Kidney glomerular epithelial cell (primary cell): Measurements from ENCODE around the gene ACOX2.

Experiments
- DNase-seq: peaks from one replicate; lab custom pipeline; 2025; lab: John Stamatoyannopoulos, UW

Gene ACOX2

GRCh38 chr3:58502872-58503271, 34.1 kb downstream of the ACOX2 start:
- DNase-seq: no peak

- peak; percentile 3 for DNase-seq
Observed at GRCh38 chr3:58497097-58497496, 39.9 kb downstream of the ACOX2 start.

- no peak for DNase-seq
Observed at GRCh38 chr3:58496206-58496857, 40.7 kb downstream of the ACOX2 start.

GRCh38 chr3:58495101-58495500, 41.9 kb downstream of the ACOX2 start:
- DNase-seq: peak; percentile 18

- peak; percentile 5 for DNase-seq
Observed at GRCh38 chr3:58494107-58494506, 42.9 kb downstream of the ACOX2 start.

- DNase-seq: peak; percentile 2
Observed at GRCh38 chr3:58492494-58492905, 44.5 kb downstream of the ACOX2 start.

- DNase-seq: peak; percentile 79
Observed at GRCh38 chr3:58491506-58492402, 45.2 kb downstream of the ACOX2 start, which contains the start of gene KCTD6. TSS of gene KCTD6 (plus strand) at chr3:58492096. CDS start at chr3:58498756, 6,660 bp downstream.

GRCh38 chr3:58490860-58491501, 46.0 kb downstream of the ACOX2 start:
- no peak for DNase-seq

- no peak for DNase-seq
Observed at GRCh38 chr3:58488967-58489366, 48.0 kb downstream of the ACOX2 start.

GRCh38 chr3:58487140-58487886, 49.7 kb downstream of the ACOX2 start:
- peak; percentile 10 for DNase-seq

- no peak for DNase-seq
Observed at GRCh38 chr3:58485801-58486435, 51.1 kb downstream of the ACOX2 start.

- no peak for DNase-seq
Observed at GRCh38 chr3:58484722-58485069, 52.3 kb downstream of the ACOX2 start.

- DNase-seq: no peak
Observed at GRCh38 chr3:58484045-58484721, 52.8 kb downstream of the ACOX2 start.

GRCh38 chr3:58482917-58483636, 53.9 kb downstream of the ACOX2 start:
- no peak for DNase-seq

GRCh38 chr3:58480309-58480708, 56.7 kb downstream of the ACOX2 start:
- DNase-seq: no peak

- DNase-seq: no peak
Observed at GRCh38 chr3:58478781-58479180, 58.2 kb downstream of the ACOX2 start.

- no peak for DNase-seq
Observed at GRCh38 chr3:58474967-58475578, 61.9 kb downstream of the ACOX2 start.

GRCh38 chr3:58474348-58474911, 62.6 kb downstream of the ACOX2 start:
- no peak for DNase-seq

GRCh38 chr3:58473275-58473674, 63.7 kb downstream of the ACOX2 start:
- DNase-seq: no peak
